HK-2 (cell line): ENCODE data around the gene RHBDD1.

ENCODE experiments used
- DNase-seq: peaks from one replicate; pipeline ENCODE4 v3.0.0-alpha.2; 2018; ENCODE audit not compliant: unreplicated experiment

Gene RHBDD1

DNA sequence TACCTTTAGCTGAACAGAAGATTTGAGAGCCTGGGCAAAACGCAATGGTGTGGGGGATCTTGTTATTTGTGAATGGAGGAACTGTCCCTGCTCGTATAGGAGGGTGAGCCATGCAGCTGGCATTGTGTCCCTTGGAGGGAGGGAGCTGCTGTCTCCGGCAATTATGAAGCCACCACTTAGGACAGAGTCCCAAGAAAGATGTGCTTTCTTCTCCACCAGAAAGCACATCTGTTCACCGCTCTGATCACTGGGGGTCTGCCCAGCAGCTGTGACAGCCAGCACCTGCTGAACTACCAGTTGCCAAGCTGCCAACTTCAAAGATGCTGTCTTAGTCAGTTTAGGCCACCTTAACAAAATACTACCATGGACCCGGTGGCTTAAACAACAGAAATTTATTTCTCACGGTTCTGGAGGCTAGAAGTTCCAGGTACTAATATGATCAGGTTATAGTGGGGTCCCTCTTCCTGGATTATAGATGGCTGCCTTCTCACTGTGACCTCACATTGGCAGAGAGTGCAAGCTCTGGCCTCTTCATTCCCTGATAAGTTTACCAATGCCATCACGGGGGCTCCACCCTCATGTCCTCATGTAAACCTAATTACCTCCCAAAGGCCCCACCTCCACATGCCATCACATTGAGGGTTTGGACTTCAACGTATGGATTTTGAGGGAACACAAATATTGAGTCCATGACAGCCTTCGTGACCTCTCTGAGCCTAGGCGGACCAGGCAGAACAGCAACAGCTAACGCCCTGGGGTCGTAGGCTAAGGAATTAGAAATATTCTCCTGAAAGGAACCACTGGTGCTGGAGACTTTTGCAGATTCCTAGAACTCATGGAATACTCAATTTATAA lies 148.3 kb downstream of the RHBDD1 start:
- DNase-seq = no peak

DNA sequence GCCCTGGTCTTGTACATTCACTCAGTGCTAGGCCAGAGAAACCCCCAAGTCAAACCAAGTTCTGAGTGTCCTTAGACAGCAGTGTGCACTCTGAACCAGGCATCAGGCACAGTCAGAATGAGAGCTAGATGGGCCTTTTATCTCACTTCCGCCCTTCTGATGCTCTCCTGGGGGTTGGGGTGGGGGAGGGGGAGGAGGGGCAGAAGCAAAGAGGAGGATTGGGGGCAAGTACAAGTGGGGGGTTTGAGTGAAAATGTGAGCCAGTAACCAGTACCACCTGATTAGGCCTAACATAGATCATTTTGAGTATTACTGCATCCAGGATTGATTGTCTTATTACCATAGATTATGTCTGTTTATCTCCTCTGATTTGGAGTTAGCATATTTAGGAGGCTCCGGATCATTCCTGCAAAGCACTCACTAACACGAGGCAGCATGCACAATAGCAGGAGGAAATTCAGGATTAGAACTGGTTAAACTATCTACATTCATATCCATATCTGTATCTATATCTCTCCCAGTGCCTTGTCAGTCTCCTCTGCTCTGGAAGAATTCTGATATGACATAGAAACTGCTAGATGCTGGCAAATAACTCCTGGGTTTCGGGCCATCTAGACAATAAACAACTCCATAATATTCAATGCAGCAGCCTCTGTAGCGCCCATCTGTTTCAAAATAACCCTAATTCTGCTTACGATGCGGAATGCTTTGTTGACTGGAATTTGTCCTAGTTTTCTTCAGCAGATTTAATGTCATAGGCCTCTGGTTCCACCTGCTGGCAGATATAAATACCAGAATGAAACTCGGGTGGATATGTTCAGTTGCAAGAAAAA lies 149.1 kb downstream of the RHBDD1 start:
- no peak for DNase-seq

DNA sequence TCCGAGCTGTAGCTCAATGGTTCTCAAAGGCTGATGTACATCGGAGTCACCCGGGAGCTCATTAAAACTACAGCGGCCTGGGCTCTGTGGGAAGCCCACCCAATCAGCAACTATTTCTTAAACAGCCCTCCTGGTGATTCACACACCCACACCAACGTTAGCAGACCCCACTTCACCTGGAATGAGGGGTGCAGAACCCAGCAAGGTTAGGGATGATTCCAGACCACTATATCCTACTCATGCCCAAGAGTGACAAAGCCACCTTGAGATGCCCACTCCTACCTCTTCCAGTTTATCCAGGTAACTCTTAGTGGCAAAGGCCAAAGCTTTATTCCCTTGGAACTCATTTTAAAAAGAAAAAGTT lies 149.7 kb downstream of the RHBDD1 start:
- no peak for DNase-seq

DNA sequence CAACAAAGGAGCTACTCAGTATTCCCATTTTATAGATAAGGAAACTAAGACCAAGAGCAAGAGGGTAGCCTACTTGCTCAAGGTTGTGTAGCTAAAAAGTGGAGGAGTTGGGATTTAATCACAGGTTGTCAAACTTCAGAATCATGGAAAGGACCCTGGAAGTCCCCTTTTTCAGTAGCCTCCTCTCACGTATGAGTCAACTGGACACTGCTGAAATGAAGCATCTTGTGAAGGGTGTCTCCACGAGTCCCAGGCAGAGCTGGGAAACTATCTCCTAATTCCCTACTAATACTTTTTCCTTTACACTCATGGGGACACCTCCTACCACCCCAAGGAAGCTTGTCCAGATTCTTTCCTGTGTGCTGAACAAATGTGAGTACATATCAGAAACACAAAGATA lies 155.8 kb downstream of the RHBDD1 start:
- no peak for DNase-seq

DNA sequence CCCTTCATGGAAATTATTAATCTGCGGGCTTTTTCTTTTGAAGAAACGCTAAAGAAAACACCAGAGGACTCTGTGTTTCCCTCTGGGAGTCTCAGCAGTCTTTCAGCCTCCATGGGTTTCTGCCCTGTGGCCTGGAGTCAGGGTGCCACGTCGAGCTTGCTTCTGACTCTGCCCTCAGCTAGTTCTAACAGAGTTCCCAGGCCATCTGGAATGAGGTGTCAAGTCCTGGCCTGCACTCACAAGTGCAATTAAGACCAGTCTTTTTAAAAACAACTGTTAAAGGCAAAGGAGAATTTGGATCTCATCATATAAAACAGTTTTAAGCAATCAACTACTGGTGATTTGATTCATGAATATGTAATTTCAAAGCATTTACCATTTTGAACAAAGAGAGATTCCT lies 157.3 kb downstream of the RHBDD1 start:
- DNase-seq = no peak

DNA sequence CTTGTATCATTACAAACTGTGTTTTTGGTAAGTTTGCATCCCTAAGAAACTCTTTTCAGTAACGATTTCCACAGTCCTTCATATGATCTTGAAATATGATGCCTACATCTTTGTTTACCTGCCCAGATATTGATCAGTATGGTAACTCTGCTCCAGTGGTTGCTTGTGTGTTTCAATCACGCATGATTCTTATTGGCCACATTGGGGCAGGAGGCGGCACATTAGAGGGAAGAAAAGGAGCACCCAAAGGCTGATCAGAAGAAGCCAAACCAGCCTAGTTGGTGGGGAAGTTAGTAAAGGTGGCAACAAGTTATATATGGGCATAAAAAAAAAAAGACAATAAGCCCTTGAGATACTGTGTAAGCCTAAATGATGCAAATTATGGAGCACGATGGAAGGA lies 158.9 kb downstream of the RHBDD1 start:
- no peak for DNase-seq

DNA sequence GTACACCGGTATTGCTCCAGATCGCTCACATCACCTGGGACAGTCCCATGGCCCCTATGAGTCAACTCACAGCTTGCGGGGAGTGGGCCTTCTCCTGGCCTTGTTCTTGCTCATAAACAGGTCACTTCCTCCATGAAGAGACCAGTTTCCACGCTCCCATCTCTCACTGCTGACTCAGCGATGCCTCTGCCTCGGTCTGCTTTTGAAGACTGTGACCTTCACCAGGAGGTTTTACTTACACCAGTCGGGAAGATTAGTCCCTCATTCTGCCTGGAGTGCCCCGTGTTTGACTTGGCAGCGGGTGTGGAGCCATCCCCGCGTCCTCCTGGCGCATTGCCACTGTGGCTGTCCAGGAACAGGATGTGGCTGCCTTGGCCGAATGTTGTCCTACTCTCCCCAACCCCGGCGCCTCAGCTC lies 159.8 kb downstream of the RHBDD1 start:
- DNase-seq = peak; percentile 75

DNA sequence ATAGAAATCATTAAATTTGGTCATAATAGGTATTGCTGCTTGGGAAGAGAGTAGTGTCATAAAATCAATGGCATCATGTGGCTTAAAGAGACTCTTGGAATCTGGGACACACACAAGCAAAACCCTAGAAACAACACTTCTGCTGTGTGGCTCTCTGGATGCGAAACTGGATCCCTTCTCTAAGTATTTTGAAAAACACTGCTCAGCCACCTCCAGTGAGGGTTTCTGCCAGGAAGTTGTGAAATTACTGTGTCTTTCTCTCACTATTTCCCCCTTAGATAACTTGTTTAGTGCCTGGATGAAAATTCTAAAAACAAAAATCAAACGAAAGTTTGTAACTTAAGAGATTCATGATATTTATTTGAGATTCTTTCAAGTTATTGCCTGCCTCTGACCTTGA lies 163.8 kb downstream of the RHBDD1 start:
- no peak for DNase-seq

DNA sequence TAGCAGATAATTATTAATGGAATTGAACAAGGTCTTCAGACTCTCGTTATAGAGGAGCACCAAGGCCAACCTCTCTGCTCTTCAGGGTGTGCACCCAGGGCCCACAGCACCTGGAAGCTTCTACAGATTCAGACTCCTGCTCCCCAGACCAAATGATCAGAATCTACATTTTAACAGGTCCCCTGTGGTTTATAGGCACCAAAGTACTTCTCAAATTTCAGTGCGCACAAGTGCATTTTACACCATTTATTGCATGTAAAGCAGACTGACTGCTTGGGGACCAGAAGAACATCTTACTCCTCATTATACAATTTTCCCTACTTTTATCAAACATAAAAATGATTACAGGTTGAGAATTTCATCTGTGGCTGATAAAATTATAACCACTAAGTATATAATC lies 164.3 kb downstream of the RHBDD1 start:
- no peak for DNase-seq

DNA sequence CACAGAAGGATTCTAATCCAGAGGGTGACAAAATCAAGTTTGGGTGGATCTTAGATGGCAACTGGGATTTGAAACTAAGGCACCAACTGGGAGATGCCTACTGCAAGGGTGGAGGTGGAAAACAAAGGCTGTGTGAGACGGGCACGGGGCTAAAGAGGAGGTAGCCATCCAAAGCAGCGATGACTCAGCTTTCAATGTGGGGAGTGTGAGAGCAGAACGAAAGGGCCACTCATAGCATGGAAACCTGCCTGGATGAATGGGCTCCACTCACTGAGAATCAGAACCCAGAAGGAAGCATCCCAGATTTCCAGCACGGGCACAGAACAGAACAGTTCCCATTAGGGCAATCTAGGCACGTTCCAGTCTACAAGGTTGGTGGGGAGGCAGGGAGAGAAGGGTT lies 168.6 kb downstream of the RHBDD1 start:
- DNase-seq = no peak

DNA sequence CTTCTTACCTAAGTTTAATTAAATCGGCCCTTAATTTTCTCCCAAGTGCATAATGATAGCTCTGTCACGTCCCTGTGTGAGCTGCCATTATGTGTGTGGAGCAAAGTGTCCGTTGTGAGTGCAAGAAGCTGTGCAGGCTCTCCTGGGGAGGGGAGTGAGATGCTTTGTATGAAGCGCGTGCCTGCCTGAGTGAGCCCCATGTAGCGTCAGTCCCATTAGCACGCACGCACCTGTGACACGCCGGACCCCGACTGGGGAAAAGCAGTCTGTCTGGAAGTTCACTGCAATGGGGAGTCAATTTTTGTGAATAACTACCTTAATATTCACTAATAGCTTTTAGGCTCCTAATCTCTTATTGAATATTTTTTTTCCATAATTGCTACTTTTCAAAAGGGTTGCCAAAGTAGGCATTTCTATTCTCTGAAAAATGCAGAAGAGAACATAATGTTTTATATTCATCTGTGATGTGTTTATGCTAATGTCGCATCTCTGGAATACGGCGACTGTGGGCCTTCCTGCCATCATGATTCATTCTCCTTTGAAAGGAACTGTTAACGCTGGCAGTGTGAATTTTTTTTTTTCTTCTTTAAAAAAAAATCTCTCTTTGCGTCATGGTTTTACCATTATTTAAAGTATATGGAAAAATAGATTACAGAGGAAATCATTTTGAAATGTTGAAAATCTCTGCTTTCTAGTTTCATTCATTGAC lies 170.5 kb downstream of the RHBDD1 start:
- DNase-seq = no peak

DNA sequence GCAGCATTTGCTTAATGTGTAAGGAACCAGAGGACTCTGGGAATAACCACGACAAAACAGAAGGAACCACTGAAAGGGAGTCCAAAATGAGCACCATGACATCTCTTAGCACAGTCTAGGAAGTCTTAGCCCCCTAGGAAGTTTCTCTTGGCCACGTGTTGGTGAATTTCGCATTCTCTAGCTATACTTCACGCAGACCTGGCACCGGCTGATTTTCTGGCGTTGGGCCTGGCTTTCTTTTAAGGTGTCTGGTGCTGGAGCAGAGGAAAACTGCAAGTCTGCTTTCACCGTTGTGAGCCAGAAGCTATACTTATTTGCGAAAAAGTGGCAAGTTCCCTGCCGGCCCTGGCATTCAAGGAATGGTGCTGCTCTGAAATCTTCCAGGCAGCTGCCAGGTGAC lies 171.3 kb downstream of the RHBDD1 start:
- DNase-seq = no peak

DNA sequence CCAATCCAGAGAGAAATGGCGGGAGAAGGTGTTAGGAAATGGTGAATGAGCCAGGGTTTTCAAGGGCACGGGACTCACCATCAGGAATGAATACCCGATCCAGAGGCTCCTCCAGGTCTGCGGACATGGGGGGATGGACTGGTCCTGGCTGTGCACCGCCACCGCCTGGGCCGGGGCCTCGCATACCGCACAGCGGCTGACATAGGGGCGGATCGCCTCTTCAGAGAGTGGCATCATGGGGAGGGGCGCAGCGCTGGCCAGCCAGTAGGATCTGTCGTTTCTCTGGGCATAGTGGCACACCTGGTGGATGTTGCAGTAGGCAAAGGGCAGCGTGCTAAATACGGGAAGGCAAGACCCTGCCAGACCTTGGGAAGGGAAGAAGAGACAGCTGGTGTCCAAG lies 172.1 kb downstream of the RHBDD1 start:
- DNase-seq = no peak

DNA sequence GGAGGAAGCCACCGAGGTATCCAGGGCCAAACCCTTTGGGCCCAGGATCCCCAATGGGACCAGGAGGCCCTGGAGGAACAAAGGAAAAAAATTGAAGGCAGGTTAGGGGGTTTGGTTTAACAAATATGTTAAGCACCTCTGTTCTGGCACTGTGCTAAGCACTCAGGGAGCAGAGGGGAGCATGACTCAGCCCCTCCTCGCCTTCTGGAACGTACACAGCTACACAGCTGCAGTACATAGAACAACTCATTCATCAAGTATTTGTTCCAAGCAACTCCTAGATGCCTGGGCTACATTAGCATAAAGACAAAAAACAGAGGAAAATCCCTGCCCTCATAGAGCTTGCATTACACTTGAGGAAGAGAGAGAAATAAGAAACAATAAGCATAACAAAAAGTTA lies 174.6 kb downstream of the RHBDD1 start:
- no peak for DNase-seq

DNA sequence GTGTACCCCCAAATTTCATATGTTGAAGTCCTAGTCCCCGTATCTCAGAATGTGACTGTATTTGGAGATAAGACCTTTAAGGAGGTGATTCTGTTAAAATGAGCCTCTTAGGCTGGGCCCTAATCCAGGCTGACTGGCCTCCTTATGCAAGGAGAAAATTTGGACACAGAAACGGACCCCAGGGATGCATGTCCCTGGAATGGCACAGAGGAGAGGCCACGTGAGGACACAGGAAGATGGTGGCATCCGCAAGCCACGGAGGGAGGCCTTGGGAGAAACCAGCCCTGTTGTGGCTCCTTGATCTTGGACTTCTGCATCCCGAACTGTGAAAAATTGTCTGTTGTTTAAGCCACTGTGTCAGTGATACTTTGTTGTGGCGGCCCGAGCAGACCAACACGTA lies 177.5 kb downstream of the RHBDD1 start:
- no peak for DNase-seq

DNA sequence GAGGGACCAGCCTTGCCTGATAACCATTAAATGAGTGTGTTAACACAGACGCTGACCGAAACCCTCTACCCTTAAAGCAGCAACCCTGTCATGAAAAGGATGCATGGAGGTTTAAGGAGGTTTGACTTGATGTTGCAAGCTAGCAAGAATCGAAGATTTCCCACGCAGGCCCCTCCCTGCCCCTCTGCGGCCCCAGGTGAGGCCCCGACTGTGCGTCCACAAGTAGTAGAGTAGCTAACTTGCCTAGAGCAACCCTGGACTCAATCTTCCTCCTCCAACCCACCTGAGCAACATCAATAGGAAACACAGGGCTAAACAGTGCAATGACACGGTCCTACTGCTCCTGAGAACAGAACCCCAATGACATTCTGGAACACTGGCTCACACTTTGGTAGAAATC lies 178.0 kb downstream of the RHBDD1 start:
- no peak for DNase-seq

DNA sequence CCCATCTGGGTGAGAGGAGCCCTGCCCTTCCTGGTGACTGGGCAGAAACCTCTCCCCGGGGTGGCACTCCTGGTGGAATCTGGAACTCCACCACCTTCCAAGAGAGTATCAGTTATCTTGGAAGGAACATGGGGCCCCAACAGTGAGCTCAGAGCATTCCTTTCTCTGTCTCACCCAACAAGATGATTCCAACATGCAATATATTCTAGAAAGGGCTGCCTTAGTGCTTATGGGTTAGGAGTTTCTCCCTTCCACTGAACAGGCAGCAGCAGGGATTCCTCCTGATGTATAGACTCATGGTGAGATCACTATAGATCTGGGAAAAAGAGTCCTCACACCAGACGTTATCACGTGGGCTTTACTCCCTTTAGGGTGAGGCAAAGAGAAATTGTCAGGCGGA lies 181.0 kb downstream of the RHBDD1 start:
- DNase-seq = no peak

DNA sequence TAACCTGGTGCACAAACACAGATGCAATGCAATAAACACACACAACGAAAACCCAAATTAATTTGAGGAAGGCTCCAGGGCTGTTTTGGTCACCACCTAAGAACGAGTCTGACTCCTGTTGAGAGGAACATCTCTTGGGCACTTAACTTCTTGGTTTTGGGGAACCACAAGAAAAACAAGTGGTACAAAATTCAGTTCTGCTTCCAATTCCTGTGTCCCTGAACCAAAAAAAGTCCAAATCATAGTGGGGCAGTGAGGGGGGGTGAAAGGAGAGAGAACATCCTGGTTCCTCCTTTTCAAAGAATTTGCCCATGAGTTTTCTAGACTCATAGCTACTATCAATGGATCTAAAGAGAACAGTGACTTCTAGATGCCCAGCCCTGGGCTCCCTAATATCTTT lies 184.6 kb downstream of the RHBDD1 start:
- no peak for DNase-seq

DNA sequence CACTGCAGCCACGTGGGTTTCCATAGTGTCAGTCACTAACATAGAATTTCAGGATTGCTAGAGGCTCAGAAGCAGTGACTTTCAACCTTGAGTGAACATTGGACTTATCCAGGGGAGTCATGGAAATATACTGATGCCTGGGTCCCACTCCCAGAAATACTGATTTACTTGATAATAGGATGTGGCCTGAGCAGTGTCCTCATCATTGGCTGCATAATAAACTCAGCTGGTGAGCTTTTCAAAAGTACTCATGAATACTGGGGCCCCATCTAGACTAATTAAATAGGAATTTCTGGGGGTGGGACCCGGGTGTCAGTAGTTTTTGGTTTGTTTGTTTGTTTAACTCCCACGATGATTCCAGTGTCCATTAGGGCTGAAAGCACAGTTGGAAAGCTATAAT lies 186.8 kb downstream of the RHBDD1 start:
- DNase-seq = no peak

DNA sequence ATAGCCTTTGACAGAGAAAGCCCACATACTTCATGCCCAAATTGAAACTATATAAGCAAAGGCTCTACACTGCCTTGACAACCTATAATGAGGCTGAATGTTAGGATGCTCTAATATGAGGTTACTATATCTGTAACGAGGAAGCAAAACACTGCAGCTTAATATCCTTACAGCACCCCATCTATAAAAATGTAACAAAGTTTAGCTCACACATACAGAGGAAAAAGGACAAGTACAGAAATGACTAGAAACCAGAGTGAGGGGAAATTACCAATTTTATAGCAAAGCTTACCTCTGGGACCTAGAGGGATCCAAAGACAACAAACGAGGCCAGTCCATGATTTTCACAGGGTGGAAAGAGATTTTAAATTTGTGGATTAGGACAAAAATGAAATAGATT lies 189.7 kb downstream of the RHBDD1 start:
- DNase-seq = no peak

DNA sequence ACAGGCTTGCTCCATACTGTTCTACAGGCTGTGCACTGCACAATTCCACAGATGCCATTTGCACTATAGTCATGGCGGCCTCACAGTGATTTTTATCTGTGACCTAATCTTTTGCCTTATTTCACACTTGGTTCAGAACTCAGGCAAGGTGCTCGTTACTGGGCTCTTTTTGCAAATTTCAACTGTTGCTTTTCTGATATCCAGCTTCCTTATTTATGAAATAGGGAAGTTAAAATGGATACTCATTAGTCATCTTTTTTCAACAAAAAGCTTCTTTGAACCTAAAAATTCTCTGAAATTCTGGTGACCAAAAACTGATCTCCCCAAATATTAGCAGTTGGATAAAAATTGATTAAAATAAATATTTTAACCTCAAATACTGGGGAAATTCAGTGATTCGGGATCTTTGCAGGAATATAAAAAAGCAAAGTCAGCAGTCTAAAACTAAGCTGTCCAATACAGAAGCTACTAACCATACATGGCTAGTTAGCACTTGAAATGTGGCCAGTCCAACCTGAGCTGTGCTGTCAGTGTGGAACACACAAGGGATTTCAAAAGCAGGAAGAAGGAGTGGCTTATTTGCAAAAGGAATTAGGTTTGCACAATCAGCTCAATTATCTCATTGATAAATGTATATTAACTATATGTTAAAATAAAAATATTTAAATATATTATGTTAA lies 193.7 kb downstream of the RHBDD1 start:
- no peak for DNase-seq

DNA sequence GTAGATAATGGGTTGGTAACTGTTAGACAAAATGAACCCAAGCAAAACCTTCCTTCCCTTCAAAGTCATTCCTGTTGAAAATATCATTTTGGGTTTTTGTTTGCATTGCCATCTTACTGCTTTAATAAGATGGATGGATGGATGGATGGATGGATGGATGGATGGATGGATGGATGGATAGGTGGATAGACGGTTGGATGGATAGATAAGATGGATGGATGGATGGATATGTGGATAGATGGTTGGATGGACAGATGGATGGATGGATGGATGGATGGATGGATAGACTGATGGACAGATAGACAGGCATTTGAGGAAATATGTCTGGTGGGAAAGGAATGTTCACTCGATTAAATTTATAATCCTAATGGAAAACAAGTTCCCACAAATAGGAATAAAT lies 194.9 kb downstream of the RHBDD1 start:
- no peak for DNase-seq
